ENCODE measurements around the gene GLTP.

Gene GLTP

DNA sequence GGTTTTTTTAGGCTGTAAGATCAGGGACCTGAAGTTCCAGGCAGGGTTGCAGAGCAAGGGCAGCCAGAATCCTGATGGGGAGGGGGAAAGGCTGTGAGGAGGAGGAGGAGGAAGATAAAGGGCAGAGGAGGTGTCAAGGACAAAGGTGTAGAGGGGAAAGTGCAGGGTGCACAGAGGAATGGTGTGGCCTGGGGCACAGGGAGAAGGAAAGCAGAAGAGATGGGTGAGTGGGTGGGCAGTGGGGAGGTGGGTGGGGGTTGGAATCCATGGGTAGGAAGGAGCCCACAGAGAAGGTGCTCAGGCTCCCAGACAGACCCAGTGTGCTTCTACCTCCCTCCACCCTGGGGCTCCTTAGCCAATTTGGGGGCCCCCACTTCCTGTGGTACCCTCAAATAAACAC, 58.4 kb downstream of the GLTP start:
- DNase-seq (ENCODE audit: low read depth in 2 of 2), result no peak

- DNase-seq (ENCODE audit: low read depth in 2 of 2), result no peak
Measured at GRCh38 chr12:109820816-109821381, 59.4 kb downstream of the GLTP start.

- no peak for DNase-seq (ENCODE audit: low read depth in 2 of 2)
Measured at GRCh38 chr12:109818905-109819500, 61.3 kb downstream of the GLTP start.

- no peak for DNase-seq (ENCODE audit: low read depth in 2 of 2)
Measured at GRCh38 chr12:109818253-109818652, 62.1 kb downstream of the GLTP start.

GRCh38 chr12:109817627-109818231, 62.6 kb downstream of the GLTP start:
- DNase-seq (ENCODE audit: low read depth in 2 of 2), result no peak

DNA sequence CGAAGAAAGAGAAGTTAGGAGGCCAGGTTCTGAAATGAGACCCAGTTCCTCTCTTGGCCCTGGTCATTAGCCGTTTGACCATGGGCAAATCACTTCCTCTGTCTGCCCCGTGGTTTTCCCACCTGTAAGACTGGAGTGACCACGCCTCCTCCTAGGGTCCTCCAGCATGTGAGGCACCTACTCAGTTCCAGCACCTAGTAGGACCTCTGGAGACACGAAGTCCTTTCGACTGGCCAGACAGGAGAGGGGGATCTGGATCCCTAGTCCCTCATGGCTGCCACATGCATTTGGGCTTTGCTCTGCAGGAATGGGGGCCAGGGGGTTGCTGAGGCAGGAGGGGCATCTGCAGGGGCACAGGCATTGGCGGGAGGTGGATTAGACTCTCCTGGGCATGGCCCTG, 63.5 kb downstream of the GLTP start:
- no peak for DNase-seq (ENCODE audit: low read depth in 2 of 2)

GRCh38 chr12:109815757-109816617, 64.4 kb downstream of the GLTP start:
- DNase-seq (ENCODE audit: low read depth in 2 of 2), result no peak

- no peak for DNase-seq (ENCODE audit: low read depth in 2 of 2)
Measured at GRCh38 chr12:109815225-109815624, 65.1 kb downstream of the GLTP start.

DNA sequence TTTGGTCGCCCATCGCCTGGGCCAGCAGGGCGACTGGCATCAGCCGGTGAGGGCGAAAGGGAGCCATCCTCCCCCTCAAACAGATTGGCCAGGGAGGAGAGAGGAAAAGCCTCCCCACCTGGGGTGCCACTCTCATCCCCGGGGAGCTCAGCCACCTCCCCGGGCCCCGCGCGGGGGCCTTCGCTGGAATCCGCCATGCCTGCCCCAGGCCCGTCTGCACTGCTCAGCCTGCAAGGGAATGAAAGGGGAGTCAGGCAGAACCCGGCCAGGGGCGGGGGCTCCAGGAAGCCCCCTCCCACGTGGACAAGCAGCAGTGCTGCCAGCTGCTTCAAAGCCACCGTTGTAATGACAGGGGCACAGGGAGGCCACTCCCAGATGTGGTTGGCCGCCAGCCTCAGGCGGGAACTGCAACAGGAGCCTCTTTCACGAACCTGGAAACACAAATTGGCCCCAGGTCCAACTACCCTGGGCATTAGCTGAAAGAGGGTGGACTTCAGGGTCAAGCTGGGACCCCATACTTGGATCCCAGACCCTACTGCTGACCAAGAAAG, 65.7 kb downstream of the GLTP start:
- DNase-seq (ENCODE audit: low read depth in 2 of 2), result no peak

GRCh38 chr12:109813810-109814416, 66.4 kb downstream of the GLTP start:
- no peak for DNase-seq (ENCODE audit: low read depth in 2 of 2)

DNA sequence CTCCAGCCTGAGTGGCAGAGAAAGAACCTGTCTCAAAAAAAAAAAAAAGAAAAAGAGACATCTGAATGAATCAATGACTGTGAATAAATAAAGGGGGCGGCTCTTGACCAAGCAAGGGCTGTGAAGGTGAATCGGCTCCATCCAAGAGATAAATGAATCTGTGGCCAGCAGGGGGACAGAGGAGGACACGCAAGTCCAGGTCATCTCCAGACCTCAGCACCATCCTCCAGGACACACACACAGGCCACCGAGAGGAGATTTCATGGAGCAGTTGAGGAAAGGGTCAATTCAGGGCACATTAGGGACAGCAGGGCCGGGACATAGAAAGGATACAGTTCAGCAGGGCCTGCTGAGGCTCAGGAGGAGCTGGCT, 68.7 kb downstream of the GLTP start:
- no peak for DNase-seq (ENCODE audit: low read depth in 2 of 2)

GRCh38 chr12:109810954-109811623, 69.3 kb downstream of the GLTP start:
- DNase-seq (ENCODE audit: low read depth in 2 of 2), result no peak

- DNase-seq (ENCODE audit: low read depth in 2 of 2), result no peak
Measured at GRCh38 chr12:109808876-109809646, 71.3 kb downstream of the GLTP start.

GRCh38 chr12:109807954-109808643, 72.2 kb downstream of the GLTP start:
- no peak for DNase-seq (ENCODE audit: low read depth in 2 of 2)

DNA sequence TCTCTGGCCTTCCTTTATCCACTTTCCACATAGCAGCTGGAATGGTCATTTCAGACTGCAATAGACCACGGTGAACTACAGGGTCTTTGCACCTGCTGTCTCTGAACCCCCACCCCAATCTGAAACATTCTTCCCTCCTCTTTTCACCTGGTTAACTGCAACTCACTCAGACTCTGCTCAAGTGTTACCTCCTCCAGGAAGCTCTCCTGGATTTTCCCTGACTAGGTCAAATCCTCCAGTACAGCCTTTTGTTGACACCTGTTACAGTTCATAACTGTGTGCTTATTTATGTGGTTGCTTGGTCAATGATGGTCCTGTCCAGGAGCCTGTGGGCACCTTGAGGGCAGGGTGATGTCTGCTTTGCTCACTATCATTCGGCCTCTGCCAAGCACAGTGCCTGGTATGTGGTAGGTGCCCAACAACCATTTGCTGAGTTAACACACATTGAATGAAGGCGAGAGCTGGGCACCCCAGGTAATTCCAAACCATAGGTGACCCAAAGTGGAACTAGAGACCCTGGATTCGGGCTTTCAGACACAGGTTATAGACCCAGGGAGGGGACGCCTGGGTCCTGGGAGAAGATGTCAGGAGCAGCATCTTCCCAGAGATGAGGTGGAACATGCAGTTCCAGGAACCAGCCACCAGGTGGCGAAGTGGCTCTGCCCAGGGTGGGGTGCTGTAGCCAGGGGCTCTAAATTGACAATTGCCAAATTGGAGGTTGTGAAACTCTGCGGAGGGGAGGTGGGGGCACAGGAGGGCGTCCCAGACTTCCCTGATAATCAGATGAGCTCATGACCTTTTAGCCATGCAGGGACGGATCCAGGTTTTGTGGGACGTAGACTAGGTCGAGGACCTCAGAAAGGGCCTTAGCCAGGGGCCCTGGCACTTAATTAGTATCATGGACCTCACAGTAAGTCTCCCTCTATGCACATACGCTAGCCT, 75.2 kb downstream of the GLTP start:
- peak; percentile 33 to 36 for DNase-seq (ENCODE audit: low read depth in 2 of 2)

DNA sequence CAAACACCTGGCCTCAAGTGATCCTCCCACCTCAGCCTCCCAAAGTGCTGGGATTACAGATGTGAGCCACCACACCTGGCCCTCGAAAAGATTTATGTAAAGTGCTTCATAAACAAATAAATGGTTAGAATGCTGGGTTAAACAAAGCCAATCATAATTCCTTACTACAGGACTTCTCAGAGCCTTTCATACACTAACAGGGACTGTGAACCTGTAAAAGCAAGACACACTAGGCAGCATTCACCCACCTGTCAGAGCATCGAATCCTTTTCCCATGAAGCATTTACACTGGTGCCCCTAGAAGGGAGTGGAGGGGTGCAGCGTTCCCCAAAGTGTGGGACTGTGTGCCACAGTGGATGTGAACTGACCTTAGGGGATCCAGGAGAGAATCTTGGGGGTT, 76.7 kb downstream of the GLTP start:
- DNase-seq (ENCODE audit: low read depth in 2 of 2), result no peak

DNA sequence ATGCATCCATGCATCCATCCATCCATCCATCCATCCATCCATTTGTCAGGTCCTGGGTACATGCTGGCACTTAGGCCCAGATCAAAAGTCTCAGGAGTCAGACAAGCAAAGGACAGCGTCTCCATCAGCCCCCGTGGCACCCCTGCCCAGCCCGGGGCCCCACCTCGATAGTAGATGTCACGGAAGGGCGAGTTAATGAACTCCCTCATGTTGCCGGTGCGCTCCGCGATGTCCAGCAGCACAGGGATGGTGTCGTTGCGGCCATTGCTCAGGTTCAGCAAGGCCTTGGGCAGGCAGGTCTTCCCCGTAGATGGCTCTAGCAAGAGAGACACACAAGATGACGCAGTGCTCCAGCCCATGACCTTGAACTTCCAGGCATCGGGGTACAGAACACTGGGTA, 77.5 kb downstream of the GLTP start:
- DNase-seq (ENCODE audit: low read depth in 2 of 2), result no peak
